Osteoblast (primary cell): ENCODE results near the gene DNAJC5. TPM values are rescaled to one million over a fixed set of nuclear protein-coding genes. Genes with fewer than 3 reads are reported as not detected.

Experiments
- DNase-seq: peaks from one replicate; pipeline ENCODE4 v3.0.0; 2011; ENCODE audit warnings: low spot score, mixed read lengths; ENCODE audit not compliant: insufficient read length; ENCODE audit errors: missing footprints
- H2AFZ ChIP-seq: 2 replicates; pipeline ENCODE4 v1.6.0; 2011; ENCODE audit warnings: mild to moderate bottlenecking, low read length
- H3K27ac ChIP-seq: 2 replicates; pipeline ENCODE4 v1.5.1; 2011; ENCODE audit warnings: mild to moderate bottlenecking, low read depth, low read length, moderate library complexity
- H3K27me3 ChIP-seq: 2 replicates; pipeline ENCODE4 v1.6.0; 2012; ENCODE audit warnings: mild to moderate bottlenecking, control low read depth, inconsistent platforms, low read length, moderate library complexity; ENCODE audit not compliant: insufficient read depth
- H3K36me3 ChIP-seq: 2 replicates; pipeline ENCODE4 v1.5.1; 2011; ENCODE audit warnings: mild to moderate bottlenecking, low read length, control low read depth, moderate library complexity; ENCODE audit not compliant: insufficient read depth
- H3K4me1 ChIP-seq: 2 replicates; pipeline ENCODE4 v1.5.1; 2011; ENCODE audit warnings: mild to moderate bottlenecking, low read length, control low read depth, moderate library complexity; ENCODE audit not compliant: insufficient read depth
- H3K4me2 ChIP-seq: 2 replicates; pipeline ENCODE4 v1.6.0; 2011; ENCODE audit warnings: mild to moderate bottlenecking, low read length; ENCODE audit not compliant: insufficient read depth
- H3K4me3 ChIP-seq: fragments of 200-600 bp; sonication (generic); 3 replicates; pipeline ENCODE4 v1.5.1; 2012; ENCODE audit warnings: mild to moderate bottlenecking, low read length, inconsistent platforms; ENCODE audit not compliant: insufficient read depth
- H3K79me2 ChIP-seq: 2 replicates; pipeline ENCODE4 v1.6.0; 2012; ENCODE audit warnings: mild to moderate bottlenecking, low read length, control low read depth, inconsistent platforms; ENCODE audit not compliant: insufficient read depth
- H3K9me3 ChIP-seq: 2 replicates; pipeline ENCODE4 v1.5.1; 2011; ENCODE audit warnings: low read depth, low read length, control low read depth
- H4K20me1 ChIP-seq: 2 replicates; pipeline ENCODE4 v1.6.0; 2012; ENCODE audit warnings: mild to moderate bottlenecking, low read length, control low read depth; ENCODE audit not compliant: insufficient read depth
- total RNA-seq: library from RNA; depleted of rRNA; stranded (reverse); fragments of >200 nt; gene quantifications from 2 replicates; pipeline ENCODE4 v1.2.3, GENCODE V29; 2012
- TF ChIP-seq, protein P1 (sequence below): IDR thresholded peaks from 2 replicates; pipeline ENCODE4 v1.5.1; 2011; ENCODE audit warnings: mild to moderate bottlenecking, low read depth, low read length, moderate library complexity; ENCODE audit errors: extremely low read depth

Gene DNAJC5
- total RNA-seq, 1 donor, result 53.9 TPM

DNA sequence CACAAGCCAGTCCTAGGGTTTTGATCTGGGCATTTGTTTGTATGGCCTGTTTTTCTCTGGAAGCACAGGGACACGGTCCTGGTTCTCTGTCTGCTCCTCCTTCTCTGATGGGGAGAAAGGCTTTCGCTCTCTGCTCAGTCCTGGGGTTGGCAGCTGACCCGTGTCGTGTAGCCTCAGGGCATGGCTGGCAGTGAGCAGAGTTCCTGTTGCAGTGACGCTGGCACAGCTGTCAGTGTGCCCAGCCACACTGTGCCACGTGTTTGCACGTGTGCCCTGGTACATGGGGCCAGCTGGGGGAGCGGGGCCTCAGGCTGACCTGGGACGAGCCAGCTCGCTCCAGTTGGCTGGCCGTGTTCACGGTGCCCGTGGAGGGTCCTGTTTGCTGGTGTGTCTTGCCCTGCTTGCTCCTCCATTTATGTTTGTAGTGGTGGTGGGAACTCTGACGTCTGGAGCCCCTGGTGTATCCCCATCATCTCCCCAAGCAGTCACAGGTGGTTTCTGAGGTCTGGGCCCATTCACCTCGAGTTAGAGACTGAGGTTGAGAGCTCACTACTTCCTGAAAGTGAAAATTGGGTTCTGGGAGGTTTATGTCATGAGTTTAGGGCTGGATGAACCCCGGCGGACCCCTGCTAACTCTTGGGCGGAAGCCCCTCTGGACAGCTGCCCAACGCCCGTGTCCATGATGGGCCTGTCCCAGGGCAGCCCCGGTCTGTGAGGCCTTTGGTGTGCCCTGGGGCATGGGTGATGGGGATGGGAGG is 10.2 kb upstream of the DNAJC5 start:
- Histone ChIP-seq H3K36me3 (peaks cover 68% of the 10 kb centered on the region), H3K9me3 (no peaks in the 10 kb centered on the region), H3K4me1 (peaks cover 2% of the 10 kb centered on the region), H3K79me2 (peaks cover 79% of the 10 kb centered on the region), H3K4me2 (no peak overlapping the region), H3K27ac (no peak overlapping the region), H2AFZ (no peak overlapping the region), H3K27me3 (no peaks in the 10 kb centered on the region), H3K4me3 (no peak overlapping the region), H4K20me1 (peaks cover 73% of the 10 kb centered on the region)
- peak; percentile 68 for DNase-seq
- TF ChIP-seq, protein P1, sequence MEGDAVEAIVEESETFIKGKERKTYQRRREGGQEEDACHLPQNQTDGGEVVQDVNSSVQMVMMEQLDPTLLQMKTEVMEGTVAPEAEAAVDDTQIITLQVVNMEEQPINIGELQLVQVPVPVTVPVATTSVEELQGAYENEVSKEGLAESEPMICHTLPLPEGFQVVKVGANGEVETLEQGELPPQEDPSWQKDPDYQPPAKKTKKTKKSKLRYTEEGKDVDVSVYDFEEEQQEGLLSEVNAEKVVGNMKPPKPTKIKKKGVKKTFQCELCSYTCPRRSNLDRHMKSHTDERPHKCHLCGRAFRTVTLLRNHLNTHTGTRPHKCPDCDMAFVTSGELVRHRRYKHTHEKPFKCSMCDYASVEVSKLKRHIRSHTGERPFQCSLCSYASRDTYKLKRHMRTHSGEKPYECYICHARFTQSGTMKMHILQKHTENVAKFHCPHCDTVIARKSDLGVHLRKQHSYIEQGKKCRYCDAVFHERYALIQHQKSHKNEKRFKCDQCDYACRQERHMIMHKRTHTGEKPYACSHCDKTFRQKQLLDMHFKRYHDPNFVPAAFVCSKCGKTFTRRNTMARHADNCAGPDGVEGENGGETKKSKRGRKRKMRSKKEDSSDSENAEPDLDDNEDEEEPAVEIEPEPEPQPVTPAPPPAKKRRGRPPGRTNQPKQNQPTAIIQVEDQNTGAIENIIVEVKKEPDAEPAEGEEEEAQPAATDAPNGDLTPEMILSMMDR, result no peak

DNA sequence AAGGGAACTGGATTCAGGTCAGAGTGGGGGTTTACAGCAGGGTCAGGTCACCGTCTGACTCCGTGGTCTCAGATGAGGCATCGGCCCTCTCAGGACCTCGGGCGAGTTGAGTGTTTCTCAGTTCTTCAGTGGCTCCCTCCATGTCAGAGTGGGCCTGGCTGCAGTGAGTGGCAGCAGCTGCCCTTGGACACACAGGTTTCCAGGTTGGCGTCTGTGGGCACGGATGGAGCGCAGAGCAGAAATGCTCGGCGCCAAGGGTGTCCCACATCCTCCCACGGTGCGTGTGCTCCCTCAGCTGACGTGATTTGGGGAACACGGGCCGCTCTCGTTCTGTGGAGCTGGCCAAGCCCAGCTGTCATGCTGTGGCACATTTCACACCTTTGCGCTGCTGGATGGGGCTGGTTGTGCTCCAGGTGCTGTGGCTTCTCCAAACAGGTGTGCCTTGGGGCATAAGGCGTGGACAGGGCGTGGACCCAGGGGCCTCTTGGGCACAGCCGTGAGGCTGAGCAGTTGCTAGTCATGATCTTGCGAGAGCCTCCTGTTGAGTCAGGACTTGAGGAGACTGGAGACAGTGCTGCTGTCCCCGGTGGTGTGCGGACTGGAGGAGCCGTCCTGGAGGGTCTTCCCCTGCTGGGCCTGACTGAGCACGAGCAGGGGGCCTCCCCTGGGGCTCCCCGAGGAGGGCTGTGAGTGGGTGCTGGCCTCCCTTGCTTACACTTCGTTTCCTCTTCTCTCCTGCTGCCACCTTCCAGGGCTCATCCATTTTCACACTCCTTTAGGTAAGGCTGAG is 9.5 kb upstream of the DNAJC5 start:
- Histone ChIP-seq H3K79me2 (peaks cover 77% of the 10 kb centered on the region), H2AFZ (no peak overlapping the region), H3K9me3 (no peaks in the 10 kb centered on the region), H3K27me3 (no peaks in the 10 kb centered on the region), H3K27ac (no peak overlapping the region), H3K36me3 (peaks cover 75% of the 10 kb centered on the region), H3K4me2 (no peak overlapping the region), H4K20me1 (peaks cover 75% of the 10 kb centered on the region), H3K4me3 (no peak overlapping the region), H3K4me1 (peaks cover 6% of the 10 kb centered on the region)
- DNase-seq, result peak; percentile 43
- TF ChIP-seq, protein P1, result no peak

DNA sequence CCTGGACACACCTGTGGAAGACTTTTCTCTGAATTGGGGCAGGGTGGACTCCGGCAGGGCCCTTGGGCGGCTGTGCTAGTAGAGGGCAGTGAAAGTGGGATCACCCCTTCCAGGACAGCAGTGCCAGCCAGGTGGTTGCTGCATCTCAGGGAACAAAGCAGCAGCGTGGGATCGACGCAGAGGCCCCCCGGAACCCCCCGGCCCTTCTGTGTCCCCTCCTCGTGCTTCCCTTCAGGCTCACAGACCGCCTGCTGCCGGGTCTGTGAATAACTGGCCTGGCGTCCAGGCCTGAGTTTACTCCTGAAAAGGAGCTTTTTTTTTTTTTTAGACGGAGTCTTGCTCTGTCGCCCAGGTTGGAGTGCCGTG is 8.9 kb upstream of the DNAJC5 start:
- Histone ChIP-seq H4K20me1 (peaks cover 78% of the 10 kb centered on the region), H3K9me3 (no peaks in the 10 kb centered on the region), H3K4me3 (no peak overlapping the region), H3K27ac (no peak overlapping the region), H3K27me3 (no peaks in the 10 kb centered on the region), H3K36me3 (peaks cover 81% of the 10 kb centered on the region), H3K4me2 (no peak overlapping the region), H2AFZ (no peak overlapping the region), H3K79me2 (peaks cover 76% of the 10 kb centered on the region), H3K4me1 (peaks cover 6% of the 10 kb centered on the region)
- peak; percentile 52 for DNase-seq
- TF ChIP-seq, protein P1, result no peak

DNA sequence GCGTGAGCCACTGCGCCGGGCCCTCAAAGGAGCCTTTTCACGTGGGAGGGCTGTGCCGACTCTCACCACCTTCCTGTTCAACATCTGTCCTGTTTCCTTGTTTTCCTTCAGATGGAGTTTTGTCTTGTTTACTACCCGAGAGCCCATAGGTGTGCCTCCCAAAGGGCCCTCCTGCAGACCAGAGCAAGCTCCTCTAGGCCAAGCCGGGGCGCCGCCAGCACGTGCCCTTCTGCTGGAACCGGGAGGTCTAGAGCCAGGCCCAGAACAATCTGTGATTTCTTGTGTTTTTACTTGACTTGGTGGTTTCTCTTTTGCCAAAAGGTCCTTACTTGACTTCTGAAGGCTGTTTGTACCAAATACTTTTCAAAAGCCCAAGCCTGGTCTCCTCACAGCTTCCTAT is 8.0 kb upstream of the DNAJC5 start:
- no peaks in the 10 kb centered on the region for H3K9me3 ChIP-seq
- H4K20me1 ChIP-seq, result peaks cover 71% of the 10 kb centered on the region
- peaks cover 6% of the 10 kb centered on the region for H3K4me1 ChIP-seq
- H2AFZ ChIP-seq, result no peak overlapping the region
- DNase-seq, result peak; percentile 71
- TF ChIP-seq, protein P1, result no peak
- H3K36me3 ChIP-seq, result peaks cover 81% of the 10 kb centered on the region
- no peak overlapping the region for H3K4me3 ChIP-seq
- no peaks in the 10 kb centered on the region for H3K27me3 ChIP-seq
- peaks cover 67% of the 10 kb centered on the region for H3K79me2 ChIP-seq
- no peak overlapping the region for H3K27ac ChIP-seq
- H3K4me2 ChIP-seq, result no peak overlapping the region
